Testis (tissue), 3 donors: ENCODE measurements around the gene MINK1. TPM values are rescaled to one million over a fixed set of nuclear protein-coding genes. Genes with fewer than 3 reads are reported as not detected.

ENCODE experiments used
- DNase-seq: peaks from one replicate; pipeline ENCODE4 v3.0.0-alpha.2; 2019
- H3K27ac ChIP-seq, 2 donors: fragments of 200-600 bp; sonication (generic); one replicate each; pipeline ENCODE4 v1.5.1; 2019
- H3K27me3 ChIP-seq: fragments of 200-600 bp; sonication (generic); one replicate; pipeline ENCODE4 v1.5.1; 2019
- H3K36me3 ChIP-seq: fragments of 200-600 bp; sonication (generic); one replicate; pipeline ENCODE4 v1.5.1; 2017; ENCODE audit warnings: low read depth; ENCODE audit errors: missing control alignments
- H3K4me1 ChIP-seq: fragments of 200-600 bp; sonication (generic); one replicate; pipeline ENCODE4 v1.5.1; 2019
- H3K4me3 ChIP-seq, 2 donors: fragments of 200-600 bp; sonication (generic); one replicate each; pipeline ENCODE4 v1.5.1; 2017 to 2019
- H3K9me3 ChIP-seq: fragments of 200-600 bp; sonication (generic); one replicate; pipeline ENCODE4 v1.5.1; 2017
- CTCF ChIP-seq, 3 experiments: fragments of 450-650 bp in 2 of 3; fragments of 200-600 bp in 1 of 3; sonication (generic) in 1 of 3; IDR thresholded peaks; one replicate each; pipeline ENCODE4 v1.5.1; 2016 to 2019; ENCODE audit warnings: antibody characterized with exemption in 3 of 3, mild to moderate bottlenecking in 2 of 3, moderate library complexity in 1 of 3
- POLR2A ChIP-seq: fragments of 450-650 bp; IDR thresholded peaks from one replicate; pipeline ENCODE4 v1.6.1; 2017; ENCODE audit warnings: antibody characterized with exemption, mild to moderate bottlenecking, moderate library complexity
- WGBS, 2 donors: methylation state at CpG; one replicate each; pipeline ENCODE4 v1.1.5; 2018; 5-methylcytosine and 5-hydroxymethylcytosine counted together
- intact Hi-C: fragments of 100-400 bp; cut with DNase I; formaldehyde crosslinking; loops from one replicate; pipeline ENCODE4 v1.15.1; 2023; ENCODE audit warnings: low total_unique reads
- polyA plus RNA-seq: library from polyadenylated mRNA; stranded (reverse); fragments of 350-450 nt; fragmentation: Illumina TruSeq; extraction: RNeasy Lipid Tissue Mini Kit (QIAGEN cat#74804); gene quantifications from one replicate; pipeline ENCODE4 v1.2.3, GENCODE V29; 2014; ENCODE audit warnings: low read depth, low replicate concordance; ENCODE audit not compliant: insufficient read depth
- total RNA-seq, 2 donors: library from RNA; depleted of rRNA; stranded (reverse); fragments of >200 nt; gene quantifications; one replicate each; pipeline ENCODE4 v1.2.3, GENCODE V29; 2016

MINK1 gene
- total and polyA plus RNA-seq, 3 donors from 2014 or later: 77.4 to 142 (median 135) TPM

- 92 to 94% methylated on average over 34 to 42 of the region's 42 CpGs for WGBS, 2 donors
- no peak for DNase-seq
Observed at GRCh38 chr17:4891411-4892410, 58.6 kb downstream of the MINK1 start.

GRCh38 chr17:4892499-4893221 is 59.5 kb downstream of the MINK1 start:
- intact Hi-C loops: loop anchor here (10.0 kb wide), 1 partner anchor 188 kb away; the partner anchor contains the start of gene PELP1
- H3K36me3 ChIP-seq: no peaks in the 10 kb centered on the region
- 68 to 74% methylated on average over 12 to 23 of the region's 23 CpGs for WGBS, 2 donors
- no peak for TF ChIP-seq CTCF (IDR thresholded peaks at IDR 0.05)
- no peak for TF ChIP-seq POLR2A
- H3K27ac ChIP-seq: no peak overlapping the region
- no peaks in the 10 kb centered on the region for H3K9me3 ChIP-seq
- no peaks in the 10 kb centered on the region for H3K27me3 ChIP-seq
- no peak overlapping the region for H3K4me3 ChIP-seq
- DNase-seq: no peak
- H3K4me1 ChIP-seq: no peaks in the 10 kb centered on the region

More at GRCh38 chr17:4891411-4892410, 58.6 kb downstream of the MINK1 start:
- H3K27ac ChIP-seq: no peak overlapping the region
- no peak overlapping the region for H3K4me3 ChIP-seq
- H3K27me3 ChIP-seq: no peaks in the 10 kb centered on the region
- TF ChIP-seq CTCF (IDR thresholded peaks at IDR 0.05): no peak
- TF ChIP-seq POLR2A: no peak
- H3K36me3 ChIP-seq: no peaks in the 10 kb centered on the region
- H3K4me1 ChIP-seq: no peaks in the 10 kb centered on the region
- intact Hi-C loops: loop anchor here (10.0 kb wide), 1 partner anchor 187 kb away; the partner anchor contains the start of gene PELP1
- no peaks in the 10 kb centered on the region for H3K9me3 ChIP-seq

- Histone ChIP-seq H3K27ac (no peak overlapping the region), H3K4me3 (no peak overlapping the region), H3K9me3 (no peaks in the 10 kb centered on the region), H3K36me3 (no peaks in the 10 kb centered on the region), H3K4me1 (no peaks in the 10 kb centered on the region), H3K27me3 (no peaks in the 10 kb centered on the region)
- intact Hi-C loops: loop anchor here (10.0 kb wide), 1 partner anchor 188 kb away; the partner anchor contains the start of gene PELP1
- 89 to 93% methylated on average over 18 of the region's 18 CpGs for WGBS, 2 donors
- TF ChIP-seq CTCF (IDR thresholded peaks at IDR 0.05): no peak
- TF ChIP-seq POLR2A: no peak
- DNase-seq: no peak
Observed at GRCh38 chr17:4893272-4893671, 60.1 kb downstream of the MINK1 start.

- Histone ChIP-seq H3K27me3 (no peaks in the 10 kb centered on the region), H3K4me1 (peaks cover 3% of the 10 kb centered on the region), H3K27ac (no peak overlapping the region), H3K4me3 (no peak overlapping the region), H3K36me3 (no peaks in the 10 kb centered on the region), H3K9me3 (no peaks in the 10 kb centered on the region)
- no peak for DNase-seq
- no peak for TF ChIP-seq CTCF (IDR thresholded peaks at IDR 0.05)
- TF ChIP-seq POLR2A: no peak
- intact Hi-C loops: loop anchor here (10.0 kb wide), 1 partner anchor 189 kb away; the partner anchor contains the start of gene PELP1
- WGBS, 2 donors: 86 to 92% methylated on average over 24 to 31 of the region's 31 CpGs
Observed at GRCh38 chr17:4893721-4894560, 60.8 kb downstream of the MINK1 start.
